Thyroid gland (tissue), 4 donors: Measurements from ENCODE around the gene MARVELD1.

Experiments used
- CTCF ChIP-seq, 6 experiments: fragments of 200-600 bp in 3 of 6; fragments of 450-650 bp in 3 of 6; sonication (generic) in 3 of 6; IDR thresholded peaks; one replicate each; pipeline ENCODE4 v1.5.1; 2016 to 2019; ENCODE audit warnings: antibody characterized with exemption in 6 of 6, mild to moderate bottlenecking in 2 of 6, inconsistent platforms in 1 of 6, moderate library complexity in 1 of 6
- POLR2A ChIP-seq, 2 donors: fragments of 450-650 bp; IDR thresholded peaks; one replicate each; pipeline ENCODE4 v1.6.1; 2017; ENCODE audit warnings: antibody characterized with exemption in 2 of 2, mild to moderate bottlenecking in 2 of 2, moderate library complexity in 1 of 2

DNA sequence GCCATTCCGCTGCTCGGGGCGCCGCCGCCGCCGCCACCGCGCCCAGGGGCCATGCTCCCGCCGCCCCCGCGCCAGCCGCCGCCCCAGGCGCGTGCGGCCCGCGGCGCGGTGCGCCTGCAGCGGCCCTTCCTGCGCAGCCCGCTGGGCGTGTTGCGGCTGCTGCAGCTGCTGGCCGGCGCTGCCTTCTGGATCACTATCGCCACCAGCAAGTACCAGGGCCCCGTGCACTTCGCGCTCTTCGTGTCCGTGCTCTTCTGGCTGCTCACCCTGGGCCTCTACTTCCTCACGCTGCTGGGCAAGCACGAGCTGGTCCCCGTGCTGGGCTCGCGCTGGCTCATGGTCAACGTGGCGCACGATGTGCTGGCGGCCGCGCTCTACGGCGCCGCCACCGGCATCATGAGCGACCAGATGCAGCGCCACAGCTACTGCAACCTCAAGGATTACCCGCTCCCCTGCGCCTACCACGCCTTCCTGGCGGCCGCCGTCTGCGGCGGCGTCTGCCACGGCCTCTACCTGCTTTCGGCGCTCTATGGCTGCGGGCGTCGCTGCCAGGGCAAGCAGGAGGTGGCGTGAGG lies 383 bp downstream of the MARVELD1 start:
- TF ChIP-seq CTCF (IDR thresholded peaks at IDR 0.05): peak in 3 of 6 experiments; percentile 2 to 26 (median 21)
- peak in 1 of 2 donors; percentile 28 for TF ChIP-seq POLR2A (IDR thresholded peaks at IDR 0.05)
